B cell (primary cell): Measurements from ENCODE around the gene TIMP2. TPM values are rescaled to one million over a fixed set of nuclear protein-coding genes. Genes with fewer than 3 reads are reported as not detected.

Experiments
- ATAC-seq: fragments of 200-7000 bp; cut with Tn5 transposase; one replicate; pipeline ENCODE4 v1.10.0; 2021; ENCODE audit warnings: low read depth, mild to moderate bottlenecking, moderate number of reproducible peaks, moderate library complexity
- CTCF ChIA-PET: fragments of 350-600 bp; sonication (Branson Sonifier 250); formaldehyde crosslinking; loops from one replicate; lab custom pipeline; 2021; ENCODE audit warnings: antibody characterized with exemption, inconsistent platforms; lab: Charles Lee
- POLR2A ChIA-PET: fragments of 350-600 bp; sonication (Branson Sonifier 250); formaldehyde crosslinking; loops from one replicate; lab custom pipeline; 2021; ENCODE audit warnings: antibody characterized with exemption; lab: Charles Lee
- DNase-seq: peaks from one replicate; pipeline ENCODE4 v3.0.0; 2013
- H2AFZ ChIP-seq: 2 replicates; pipeline ENCODE4 v1.6.1; 2012; ENCODE audit warnings: mild to moderate bottlenecking, low read depth, low read length; ENCODE audit not compliant: insufficient read depth, poor library complexity, severe bottlenecking
- H3K27ac ChIP-seq, 2 donors: 1 replicate in 1 of 2; 2 replicates in 1 of 2; pipeline ENCODE4 v1.5.1; 2012 to 2013; ENCODE audit warnings: low read length in 2 of 2, mild to moderate bottlenecking in 2 of 2, moderate library complexity in 1 of 2
- H3K27me3 ChIP-seq, 4 experiments: fragments of 200-600 bp in 1 of 4; sonication (generic) in 1 of 4; replicated peaks in 1 of 4; 1 replicate in 2 of 4; 2 replicates in 2 of 4; pipeline versions ENCODE4 v1.6.1 to v1.7.0; 2013 to 2016; ENCODE audit warnings: low read length in 3 of 4, mild to moderate bottlenecking in 2 of 4, mixed read lengths in 1 of 4, moderate library complexity in 1 of 4; ENCODE audit not compliant: insufficient read depth in 4 of 4, control insufficient read depth in 3 of 4; ENCODE audit errors: control extremely low read depth in 1 of 4
- H3K36me3 ChIP-seq, 2 experiments: replicated peaks in 1 of 2; 1 replicate in 1 of 2; 2 replicates in 1 of 2; pipeline versions ENCODE4 v1.6.1 to v1.7.1; 2013; ENCODE audit warnings: low read length in 1 of 2; ENCODE audit not compliant: insufficient read depth in 2 of 2, control insufficient read depth in 1 of 2; ENCODE audit errors: control extremely low read depth in 1 of 2, extremely low read depth in 1 of 2
- H3K4me1 ChIP-seq, 2 donors: fragments of 200-600 bp in 1 of 2; sonication (generic) in 1 of 2; 1 replicate in 1 of 2; 2 replicates in 1 of 2; pipeline versions ENCODE4 v1.5.1 to v1.6.1; 2013 to 2017; ENCODE audit warnings: low read length in 2 of 2; ENCODE audit not compliant: control insufficient read depth in 2 of 2, insufficient read depth in 2 of 2
- H3K4me2 ChIP-seq: replicated peaks from 2 replicates; pipeline ENCODE3; 2012; ENCODE audit warnings: mild to moderate bottlenecking, low read depth, low read length; ENCODE audit not compliant: poor library complexity, severe bottlenecking
- H3K4me3 ChIP-seq, 5 experiments: fragments of 200-600 bp in 1 of 5; sonication (generic) in 1 of 5; 1 replicate in 3 of 5; 2 replicates in 2 of 5; pipeline versions ENCODE4 v1.5.1 to v1.7.0; 2011 to 2016; ENCODE audit warnings: low read length in 4 of 5, mild to moderate bottlenecking in 4 of 5, low read depth in 2 of 5, control low read depth in 1 of 5, moderate library complexity in 1 of 5; ENCODE audit not compliant: insufficient read depth in 1 of 5; ENCODE audit errors: control extremely low read depth in 1 of 5, extremely low read depth in 1 of 5
- H3K79me2 ChIP-seq: fragments of 200-600 bp; sonication (generic); one replicate; pipeline ENCODE4 v1.6.0; 2016; ENCODE audit warnings: low read length; ENCODE audit not compliant: control insufficient read depth, insufficient read depth
- H3K9ac ChIP-seq: fragments of 200-600 bp; sonication (generic); 2 replicates; pipeline ENCODE4 v1.6.1; 2017; ENCODE audit warnings: mild to moderate bottlenecking, low read length, moderate library complexity
- H3K9me3 ChIP-seq, 3 donors: one replicate each; pipeline versions ENCODE4 v1.6.1 to v1.7.1; 2013; ENCODE audit warnings: low read length in 2 of 3; ENCODE audit not compliant: control insufficient read depth in 2 of 3, insufficient read depth in 1 of 3; ENCODE audit errors: control extremely low read depth in 1 of 3
- H4K20me1 ChIP-seq: 2 replicates; pipeline ENCODE4 v1.6.0; 2012; ENCODE audit warnings: mild to moderate bottlenecking, low read length; ENCODE audit not compliant: insufficient read depth, control insufficient read depth, poor library complexity, severe bottlenecking
- H3K27ac Mint-ChIP-seq: one replicate; pipeline ENCODE4 v1.8.0; 2021; ENCODE audit warnings: mixed read lengths
- H3K27me3 Mint-ChIP-seq: one replicate; pipeline ENCODE4 v1.8.0; 2021; ENCODE audit warnings: mixed read lengths
- H3K4me1 Mint-ChIP-seq: one replicate; pipeline ENCODE4 v1.8.0; 2021; ENCODE audit warnings: mixed read lengths
- H3K4me3 Mint-ChIP-seq: one replicate; pipeline ENCODE4 v1.8.0; 2021; ENCODE audit warnings: mixed read lengths
- H3K9me3 Mint-ChIP-seq: one replicate; pipeline ENCODE4 v1.8.0; 2022; ENCODE audit warnings: mixed read lengths; ENCODE audit not compliant: insufficient read depth
- EZH2 ChIP-seq: IDR thresholded peaks from 2 replicates; pipeline ENCODE4 v1.6.1; 2012; ENCODE audit warnings: borderline replicate concordance, low read depth, mild to moderate bottlenecking, moderate library complexity, low read length; ENCODE audit not compliant: insufficient read depth, poor library complexity, severe bottlenecking
- WGBS: methylation state at CpG from one replicate; pipeline ENCODE4 v1.1.5; 2013; ENCODE audit warnings: missing lambda C conversion rate; ENCODE audit not compliant: insufficient coverage; 5-methylcytosine and 5-hydroxymethylcytosine counted together
- intact Hi-C: fragments of 100-400 bp; cut with micrococcal nuclease; formaldehyde crosslinking; loops from one replicate; pipeline ENCODE4 v1.10.0; 2022
- polyA plus RNA-seq: library from polyadenylated mRNA; depleted of rRNA; stranded (reverse); fragments of >200 nt; gene quantifications from 2 replicates; pipeline ENCODE4 v1.2.3, GENCODE V29; 2012
- total RNA-seq, 2 donors: library from RNA; stranded (reverse); fragments of 120-200 nt in 1 of 2; gene quantifications; 1 replicate in 1 of 2; 2 replicates in 1 of 2; pipeline versions ENCODE4 v1.2.3 to v1.2.4, GENCODE V29; 2013 to 2022
- TF ChIP-seq, protein P1 (sequence below): fragments of 200-600 bp; IDR thresholded peaks from one replicate; pipeline ENCODE4 v1.8.0; 2022; ENCODE audit warnings: antibody characterized with exemption, mild to moderate bottlenecking

Gene TIMP2
- total and polyA plus RNA-seq, 2 donors (not counting 1 experiment from before 2014, with no cell fraction given): 4.8 to 10.0 TPM

DNA sequence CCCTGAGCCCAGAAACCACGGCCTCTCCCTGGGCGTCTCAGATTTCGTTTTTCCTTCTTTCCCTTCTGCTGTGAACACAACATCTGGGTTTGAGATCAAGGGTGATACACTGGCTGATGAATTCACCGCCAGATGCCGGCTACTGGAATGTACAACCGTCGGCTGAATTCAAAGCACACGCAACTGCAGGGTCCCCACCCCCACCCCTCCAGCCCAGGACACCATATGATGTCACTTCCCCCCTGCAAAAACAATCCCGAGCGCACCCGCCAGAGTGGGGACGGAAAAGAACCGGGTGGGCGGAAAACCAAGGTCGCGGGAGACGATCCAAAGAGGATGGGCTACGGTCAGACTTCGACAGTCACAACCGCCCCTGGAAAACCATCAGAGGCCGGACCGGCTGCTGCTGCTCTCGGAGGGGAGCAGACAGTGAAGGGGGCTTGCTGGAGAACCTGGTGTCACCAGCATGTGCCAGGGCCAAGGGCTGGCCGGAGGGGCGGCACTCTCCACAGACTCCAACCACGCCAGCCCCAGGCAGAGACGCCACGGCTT, 45.5 kb downstream of the TIMP2 start:
- Histone ChIP-seq H2AFZ (peak overlapping the region; percentile 75), H3K9ac (peak overlapping the region; percentile 51)

More for the DNA sequence above, 45.5 kb downstream of the TIMP2 start:
- peak overlapping the region; percentile 67 for H3K27ac Mint-ChIP-seq
- CTCF ChIA-PET: interaction anchor here (3.0 kb wide), 1 partner anchor 14 kb away, joined by 14 read pairs; no protein-coding TSS in a partner anchor
- POLR2A ChIA-PET: no interaction called here
- Histone ChIP-seq H3K4me1 (peaks cover 28 to 37% of the 10 kb centered on the region in 2 donors), H3K36me3 (no peaks in the 10 kb centered on the region), H3K27ac (peak overlapping the region; percentile 23 to 62), H3K9me3 (no peaks in the 10 kb centered on the region), H3K79me2 (peaks cover 7% of the 10 kb centered on the region), H3K4me2 (peak overlapping the region; percentile 75), H3K4me3 (peak overlapping the region in 4 of 5 experiments; percentile 25 to 50 (median 46)), H3K27me3 (peaks cover 0 to 8% (median 0%) of the 10 kb centered on the region in 4 experiments), H4K20me1 (no peaks in the 10 kb centered on the region)
- H3K27me3 Mint-ChIP-seq: peaks cover 21% of the 10 kb centered on the region
- H3K9me3 Mint-ChIP-seq: no peaks in the 10 kb centered on the region
- H3K4me1 Mint-ChIP-seq: peaks cover 34% of the 10 kb centered on the region
- ATAC-seq (peak; percentile 28), DNase-seq (peak; percentile 62)
- peak overlapping the region; percentile 79 for H3K4me3 Mint-ChIP-seq
- intact Hi-C loops: no loop called here
- no peak for TF ChIP-seq EZH2
- TF ChIP-seq, protein P1, sequence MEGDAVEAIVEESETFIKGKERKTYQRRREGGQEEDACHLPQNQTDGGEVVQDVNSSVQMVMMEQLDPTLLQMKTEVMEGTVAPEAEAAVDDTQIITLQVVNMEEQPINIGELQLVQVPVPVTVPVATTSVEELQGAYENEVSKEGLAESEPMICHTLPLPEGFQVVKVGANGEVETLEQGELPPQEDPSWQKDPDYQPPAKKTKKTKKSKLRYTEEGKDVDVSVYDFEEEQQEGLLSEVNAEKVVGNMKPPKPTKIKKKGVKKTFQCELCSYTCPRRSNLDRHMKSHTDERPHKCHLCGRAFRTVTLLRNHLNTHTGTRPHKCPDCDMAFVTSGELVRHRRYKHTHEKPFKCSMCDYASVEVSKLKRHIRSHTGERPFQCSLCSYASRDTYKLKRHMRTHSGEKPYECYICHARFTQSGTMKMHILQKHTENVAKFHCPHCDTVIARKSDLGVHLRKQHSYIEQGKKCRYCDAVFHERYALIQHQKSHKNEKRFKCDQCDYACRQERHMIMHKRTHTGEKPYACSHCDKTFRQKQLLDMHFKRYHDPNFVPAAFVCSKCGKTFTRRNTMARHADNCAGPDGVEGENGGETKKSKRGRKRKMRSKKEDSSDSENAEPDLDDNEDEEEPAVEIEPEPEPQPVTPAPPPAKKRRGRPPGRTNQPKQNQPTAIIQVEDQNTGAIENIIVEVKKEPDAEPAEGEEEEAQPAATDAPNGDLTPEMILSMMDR: no peak
- WGBS: 33% methylated on average over 28 of the region's 28 CpGs
